Parathyroid adenoma (tissue), 2 donors: ENCODE measurements around the gene NUP98.
"Not testable (repeated sequence)": the region's sequence is repeated elsewhere in the genome, so short reads cannot be mapped to it uniquely, and the experiment has no call there.

Source experiments
- H2AFZ ChIP-seq: fragments of 300-600 bp; sonication (generic); one replicate; pipeline ENCODE4 v1.7.0; 2017; ENCODE audit warnings: antibody characterized with exemption, mild to moderate bottlenecking
- H3K27ac ChIP-seq: fragments of 300-600 bp; sonication (generic); one replicate; pipeline ENCODE4 v1.7.0; 2017
- H3K27me3 ChIP-seq: fragments of 300-600 bp; sonication (generic); one replicate; pipeline ENCODE4 v1.7.0; 2017; ENCODE audit warnings: low read length; ENCODE audit not compliant: control insufficient read depth, insufficient read depth
- H3K36me3 ChIP-seq: fragments of 300-600 bp; sonication (generic); one replicate; pipeline ENCODE4 v1.7.0; 2017; ENCODE audit warnings: low read length; ENCODE audit not compliant: control insufficient read depth, insufficient read depth
- H3K4me1 ChIP-seq: fragments of 300-600 bp; sonication (generic); one replicate; pipeline ENCODE4 v1.7.0; 2017; ENCODE audit warnings: control low read depth
- H3K4me2 ChIP-seq: fragments of 300-600 bp; sonication (generic); one replicate; pipeline ENCODE4 v1.7.0; 2017; ENCODE audit warnings: low read length
- H3K4me3 ChIP-seq: fragments of 300-600 bp; sonication (generic); one replicate; pipeline ENCODE4 v1.7.0; 2017; ENCODE audit warnings: low read depth, low read length
- H3K79me2 ChIP-seq: fragments of 300-600 bp; sonication (generic); one replicate; pipeline ENCODE4 v1.7.0; 2017; ENCODE audit warnings: control low read depth
- H3K9ac ChIP-seq: fragments of 300-600 bp; sonication (generic); one replicate; pipeline ENCODE4 v1.7.0; 2017; ENCODE audit warnings: mild to moderate bottlenecking
- H3K9me3 ChIP-seq: fragments of 300-600 bp; sonication (generic); one replicate; pipeline ENCODE4 v1.7.0; 2017; ENCODE audit warnings: low read length; ENCODE audit not compliant: control insufficient read depth
- CTCF ChIP-seq: fragments of 300-600 bp; sonication (generic); IDR thresholded peaks from one replicate; pipeline ENCODE4 v1.7.0; 2017; ENCODE audit warnings: antibody characterized with exemption, mild to moderate bottlenecking
- donor health status: primary hyperparathyroidism.

Gene NUP98

GRCh38 chr11:3659595-3660515 is 137.5 kb downstream of the NUP98 start:
- Histone ChIP-seq H3K4me2 (no peak overlapping the region), H3K79me2 (no peaks in the 10 kb centered on the region), H3K36me3 (no peaks in the 10 kb centered on the region), H3K9me3 (no peaks in the 10 kb centered on the region), H2AFZ (no peak overlapping the region), H3K4me3 (no peak overlapping the region), H3K9ac (no peak overlapping the region), H3K4me1 (no peaks in the 10 kb centered on the region), H3K27me3 (no peaks in the 10 kb centered on the region), H3K27ac (no peak overlapping the region)
- TF ChIP-seq CTCF: no peak

- H3K9ac ChIP-seq: no peak overlapping the region
- no peak overlapping the region for H3K4me3 ChIP-seq
- H3K36me3 ChIP-seq: no peaks in the 10 kb centered on the region
- H3K27ac ChIP-seq: no peak overlapping the region
- H2AFZ ChIP-seq: no peak overlapping the region
- no peaks in the 10 kb centered on the region for H3K79me2 ChIP-seq
- no peak for TF ChIP-seq CTCF
- H3K9me3 ChIP-seq: no peaks in the 10 kb centered on the region
- no peak overlapping the region for H3K4me2 ChIP-seq
- H3K27me3 ChIP-seq: no peaks in the 10 kb centered on the region
- H3K4me1 ChIP-seq: no peaks in the 10 kb centered on the region
These were observed 139.1 kb downstream of the NUP98 start for GRCh38 chr11:3658252-3658651.

- not testable (repeated sequence) for H3K27me3 ChIP-seq, H2AFZ ChIP-seq, H3K9me3 ChIP-seq, H3K4me2 ChIP-seq, H3K4me3 ChIP-seq, H3K36me3 ChIP-seq, H3K9ac ChIP-seq, H3K4me1 ChIP-seq, H3K79me2 ChIP-seq, H3K27ac ChIP-seq
These were observed 140.0 kb downstream of the NUP98 start for GRCh38 chr11:3657331-3657730.

- no peak overlapping the region for H3K4me2 ChIP-seq
- H3K9ac ChIP-seq: no peak overlapping the region
- no peaks in the 10 kb centered on the region for H3K9me3 ChIP-seq
- H3K27ac ChIP-seq: no peak overlapping the region
- H3K36me3 ChIP-seq: no peaks in the 10 kb centered on the region
- H3K4me1 ChIP-seq: no peaks in the 10 kb centered on the region
- H3K4me3 ChIP-seq: no peak overlapping the region
- H3K27me3 ChIP-seq: no peaks in the 10 kb centered on the region
- no peak for TF ChIP-seq CTCF
- no peak overlapping the region for H2AFZ ChIP-seq
- H3K79me2 ChIP-seq: no peaks in the 10 kb centered on the region
These were observed 141.8 kb downstream of the NUP98 start for GRCh38 chr11:3655547-3655946.

GRCh38 chr11:3652514-3652913 is 144.8 kb downstream of the NUP98 start:
- H2AFZ ChIP-seq, H3K4me2 ChIP-seq, H3K27me3 ChIP-seq, H3K9me3 ChIP-seq, H3K36me3 ChIP-seq, H3K9ac ChIP-seq, H3K27ac ChIP-seq, H3K4me1 ChIP-seq, H3K79me2 ChIP-seq, H3K4me3 ChIP-seq: not testable (repeated sequence)

GRCh38 chr11:3649374-3649773 is 148.0 kb downstream of the NUP98 start:
- not testable (repeated sequence) for H3K27me3 ChIP-seq, H3K36me3 ChIP-seq, H3K4me3 ChIP-seq, H3K27ac ChIP-seq, H3K79me2 ChIP-seq, H3K4me1 ChIP-seq, H3K9me3 ChIP-seq, H3K9ac ChIP-seq, H2AFZ ChIP-seq, H3K4me2 ChIP-seq

- not testable (repeated sequence) for H2AFZ ChIP-seq, H3K4me2 ChIP-seq, H3K36me3 ChIP-seq, H3K79me2 ChIP-seq, H3K4me3 ChIP-seq, H3K4me1 ChIP-seq, H3K9me3 ChIP-seq, H3K27me3 ChIP-seq, H3K9ac ChIP-seq, H3K27ac ChIP-seq
These were observed 148.5 kb downstream of the NUP98 start for GRCh38 chr11:3648843-3649242.
